Effector memory CD4-positive, alpha-beta T cell (primary cell): ENCODE measurements around the gene GTSE1.

Experiments used
- DNase-seq, 3 donors: peaks; one replicate each; pipeline ENCODE4 v3.0.0-alpha.2; 2020
- H3K27ac ChIP-seq: 2 replicates; pipeline ENCODE4 v1.7.0; 2013; ENCODE audit warnings: mild to moderate bottlenecking, low read length, moderate library complexity; ENCODE audit not compliant: insufficient read depth, poor library complexity, severe bottlenecking
- H3K27me3 ChIP-seq: replicated peaks from 2 replicates; pipeline ENCODE4 v1.7.0; 2013; ENCODE audit warnings: mild to moderate bottlenecking, low read length; ENCODE audit not compliant: insufficient read depth, control insufficient read depth, poor library complexity, severe bottlenecking
- H3K36me3 ChIP-seq: 2 replicates; pipeline ENCODE4 v1.7.0; 2013; ENCODE audit warnings: mild to moderate bottlenecking, low read length, moderate library complexity; ENCODE audit not compliant: control insufficient read depth, insufficient read depth
- H3K4me1 ChIP-seq: 2 replicates; pipeline ENCODE4 v1.7.0; 2013; ENCODE audit warnings: low read length, mild to moderate bottlenecking; ENCODE audit not compliant: control insufficient read depth, insufficient read depth, poor library complexity, severe bottlenecking
- H3K4me3 ChIP-seq: 2 replicates; pipeline ENCODE4 v1.7.0; 2013; ENCODE audit warnings: low read length, low read depth, mild to moderate bottlenecking; ENCODE audit not compliant: insufficient read depth, poor library complexity, severe bottlenecking
- H3K9me3 ChIP-seq: 2 replicates; pipeline ENCODE4 v1.7.0; 2013; ENCODE audit warnings: mild to moderate bottlenecking, low read length, moderate library complexity; ENCODE audit not compliant: control insufficient read depth

The GTSE1 gene

GRCh38 chr22:46286941-46287872 lies 9.5 kb upstream of the GTSE1 start:
- peaks cover 12% of the 10 kb centered on the region for H3K4me1 ChIP-seq
- DNase-seq: no peak
- H3K36me3 ChIP-seq: peaks cover 10% of the 10 kb centered on the region

GRCh38 chr22:46287873-46288751 lies 8.6 kb upstream of the GTSE1 start:
- H3K9me3 ChIP-seq: no peaks in the 10 kb centered on the region

More at GRCh38 chr22:46286941-46287872, 9.5 kb upstream of the GTSE1 start:
- Histone ChIP-seq H3K27me3 (no peaks in the 10 kb centered on the region), H3K9me3 (no peaks in the 10 kb centered on the region), H3K4me3 (no peak overlapping the region), H3K27ac (no peak overlapping the region)

GRCh38 chr22:46288846-46289243 lies 7.8 kb upstream of the GTSE1 start:
- Histone ChIP-seq H3K4me1 (peaks cover 12% of the 10 kb centered on the region), H3K27ac (no peak overlapping the region), H3K9me3 (no peaks in the 10 kb centered on the region), H3K36me3 (peaks cover 7% of the 10 kb centered on the region), H3K4me3 (no peak overlapping the region), H3K27me3 (no peaks in the 10 kb centered on the region)
- no peak for DNase-seq

More at GRCh38 chr22:46287873-46288751, 8.6 kb upstream of the GTSE1 start:
- H3K27ac ChIP-seq: no peak overlapping the region
- H3K4me1 ChIP-seq: peaks cover 12% of the 10 kb centered on the region
- DNase-seq: no peak
- peaks cover 10% of the 10 kb centered on the region for H3K36me3 ChIP-seq
- H3K4me3 ChIP-seq: no peak overlapping the region
- no peaks in the 10 kb centered on the region for H3K27me3 ChIP-seq

GRCh38 chr22:46289244-46289891 lies 7.3 kb upstream of the GTSE1 start:
- Histone ChIP-seq H3K36me3 (peaks cover 2% of the 10 kb centered on the region), H3K4me1 (peaks cover 12% of the 10 kb centered on the region)

GRCh38 chr22:46290121-46290842 lies 6.4 kb upstream of the GTSE1 start:
- no peak overlapping the region for H3K4me3 ChIP-seq
- H3K36me3 ChIP-seq: no peaks in the 10 kb centered on the region
- peaks cover 12% of the 10 kb centered on the region for H3K4me1 ChIP-seq
- no peak for DNase-seq
- no peaks in the 10 kb centered on the region for H3K9me3 ChIP-seq
- no peak overlapping the region for H3K27ac ChIP-seq
- no peaks in the 10 kb centered on the region for H3K27me3 ChIP-seq

More at GRCh38 chr22:46289244-46289891, 7.3 kb upstream of the GTSE1 start:
- Histone ChIP-seq H3K4me3 (no peak overlapping the region), H3K27me3 (no peaks in the 10 kb centered on the region), H3K9me3 (no peaks in the 10 kb centered on the region), H3K27ac (no peak overlapping the region)
- DNase-seq: no peak

GRCh38 chr22:46290843-46291785 lies 5.6 kb upstream of the GTSE1 start:
- Histone ChIP-seq H3K27me3 (no peaks in the 10 kb centered on the region), H3K4me3 (no peak overlapping the region), H3K36me3 (no peaks in the 10 kb centered on the region), H3K4me1 (peaks cover 15% of the 10 kb centered on the region), H3K27ac (no peak overlapping the region), H3K9me3 (no peaks in the 10 kb centered on the region)
- DNase-seq: no peak

GRCh38 chr22:46292173-46292572 lies 4.5 kb upstream of the GTSE1 start:
- Histone ChIP-seq H3K27me3 (no peaks in the 10 kb centered on the region), H3K4me3 (no peak overlapping the region), H3K27ac (no peak overlapping the region), H3K36me3 (no peaks in the 10 kb centered on the region), H3K9me3 (no peaks in the 10 kb centered on the region), H3K4me1 (peaks cover 19% of the 10 kb centered on the region)
- DNase-seq: no peak

GRCh38 chr22:46292732-46293131 lies 3.9 kb upstream of the GTSE1 start:
- DNase-seq: no peak
- no peak overlapping the region for H3K4me3 ChIP-seq
- H3K27ac ChIP-seq: no peak overlapping the region
- no peaks in the 10 kb centered on the region for H3K36me3 ChIP-seq
- no peaks in the 10 kb centered on the region for H3K9me3 ChIP-seq
- H3K4me1 ChIP-seq: peaks cover 19% of the 10 kb centered on the region
- H3K27me3 ChIP-seq: no peaks in the 10 kb centered on the region
